ENCODE measurements around the gene TRERF1.

The TRERF1 gene

DNA sequence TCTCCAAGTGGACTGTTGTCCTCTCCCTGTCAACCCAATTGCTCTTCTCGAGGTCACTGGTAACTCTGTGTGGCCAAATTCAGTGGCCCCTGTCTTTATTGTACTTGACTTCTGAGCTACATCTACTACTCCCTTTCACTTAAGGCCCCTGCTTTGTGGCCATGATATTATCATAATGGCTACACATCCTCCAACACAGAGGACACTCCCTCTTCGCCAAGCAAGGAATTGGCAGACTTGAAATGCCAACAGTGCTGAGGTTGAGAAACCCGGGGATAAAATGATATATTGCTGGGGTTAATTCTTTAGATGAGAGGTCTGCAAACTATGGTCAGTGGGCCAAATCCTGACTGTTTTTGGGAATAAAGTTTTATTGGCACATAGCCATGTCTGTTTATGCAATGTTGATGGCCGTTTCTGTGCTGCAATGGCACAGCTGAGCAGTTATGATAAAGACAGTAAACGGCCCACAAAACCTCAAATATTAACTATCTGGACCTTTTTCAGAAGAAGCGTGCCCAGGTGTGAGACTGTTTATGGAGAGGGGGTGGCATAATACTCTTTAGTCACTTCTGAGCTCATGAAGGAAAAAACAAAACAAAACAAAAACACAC, 222.1 kb downstream of the TRERF1 start:
- H3K27ac ChIP-seq, result no peak overlapping the region
- TF ChIP-seq, protein P1, sequence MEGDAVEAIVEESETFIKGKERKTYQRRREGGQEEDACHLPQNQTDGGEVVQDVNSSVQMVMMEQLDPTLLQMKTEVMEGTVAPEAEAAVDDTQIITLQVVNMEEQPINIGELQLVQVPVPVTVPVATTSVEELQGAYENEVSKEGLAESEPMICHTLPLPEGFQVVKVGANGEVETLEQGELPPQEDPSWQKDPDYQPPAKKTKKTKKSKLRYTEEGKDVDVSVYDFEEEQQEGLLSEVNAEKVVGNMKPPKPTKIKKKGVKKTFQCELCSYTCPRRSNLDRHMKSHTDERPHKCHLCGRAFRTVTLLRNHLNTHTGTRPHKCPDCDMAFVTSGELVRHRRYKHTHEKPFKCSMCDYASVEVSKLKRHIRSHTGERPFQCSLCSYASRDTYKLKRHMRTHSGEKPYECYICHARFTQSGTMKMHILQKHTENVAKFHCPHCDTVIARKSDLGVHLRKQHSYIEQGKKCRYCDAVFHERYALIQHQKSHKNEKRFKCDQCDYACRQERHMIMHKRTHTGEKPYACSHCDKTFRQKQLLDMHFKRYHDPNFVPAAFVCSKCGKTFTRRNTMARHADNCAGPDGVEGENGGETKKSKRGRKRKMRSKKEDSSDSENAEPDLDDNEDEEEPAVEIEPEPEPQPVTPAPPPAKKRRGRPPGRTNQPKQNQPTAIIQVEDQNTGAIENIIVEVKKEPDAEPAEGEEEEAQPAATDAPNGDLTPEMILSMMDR (conservative IDR thresholded peaks at IDR 0.05), result no peak

DNA sequence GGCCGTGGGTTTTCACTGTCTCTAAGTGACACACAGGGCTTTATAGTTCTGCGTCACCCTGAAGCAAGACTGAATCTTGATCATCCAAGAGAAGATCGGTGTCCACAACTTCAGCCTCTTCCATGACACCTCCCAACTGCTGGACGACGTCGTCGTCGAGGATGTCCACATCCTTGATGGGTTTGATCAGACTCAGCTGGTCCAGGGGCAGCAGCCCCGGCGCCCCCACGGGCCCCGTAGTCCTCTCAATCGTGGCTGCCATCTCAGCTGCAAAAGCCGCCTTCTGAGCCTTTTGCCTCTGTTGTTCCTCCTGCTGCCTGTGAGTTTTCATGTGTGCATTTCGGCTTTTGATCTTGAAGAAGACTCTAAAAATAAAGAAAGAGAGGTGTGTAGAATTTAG, 223.4 kb downstream of the TRERF1 start:
- no peak overlapping the region for H3K27ac ChIP-seq
- TF ChIP-seq, protein P1 (conservative IDR thresholded peaks at IDR 0.05), result no peak

DNA sequence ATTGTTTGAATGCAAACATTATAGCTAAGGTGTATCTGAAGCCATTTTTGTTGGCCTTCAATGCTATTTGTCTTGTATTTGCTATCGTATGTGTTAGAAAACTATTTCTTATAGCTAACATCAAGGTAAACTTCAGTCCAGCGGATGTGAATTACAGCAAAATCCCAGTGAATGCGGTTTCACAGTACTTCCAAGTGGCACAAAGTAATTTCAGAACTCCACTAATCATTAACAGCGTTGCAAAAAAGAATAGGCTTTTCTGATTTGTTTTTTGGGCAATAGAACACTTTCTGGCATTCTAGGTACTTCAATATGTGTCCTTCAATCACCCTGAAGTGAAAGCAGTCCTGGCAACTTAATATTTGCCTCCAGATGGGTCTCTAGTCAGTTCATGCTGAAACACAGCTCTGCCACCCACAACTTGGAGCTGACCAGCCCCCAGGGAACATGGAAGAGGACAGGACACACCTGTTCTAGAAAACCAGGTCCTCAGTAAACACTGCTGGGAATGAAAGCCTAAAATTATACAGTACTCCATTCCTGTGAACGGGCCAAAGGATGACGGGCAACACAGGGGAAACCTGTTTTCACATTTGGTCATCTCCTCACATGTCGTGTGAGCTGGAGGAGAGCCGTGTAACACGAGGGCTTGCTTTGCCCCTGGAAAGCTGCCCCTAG, 224.4 kb downstream of the TRERF1 start:
- TF ChIP-seq, protein P1 (conservative IDR thresholded peaks at IDR 0.05), result no peak
- H3K27ac ChIP-seq, result no peak overlapping the region

DNA sequence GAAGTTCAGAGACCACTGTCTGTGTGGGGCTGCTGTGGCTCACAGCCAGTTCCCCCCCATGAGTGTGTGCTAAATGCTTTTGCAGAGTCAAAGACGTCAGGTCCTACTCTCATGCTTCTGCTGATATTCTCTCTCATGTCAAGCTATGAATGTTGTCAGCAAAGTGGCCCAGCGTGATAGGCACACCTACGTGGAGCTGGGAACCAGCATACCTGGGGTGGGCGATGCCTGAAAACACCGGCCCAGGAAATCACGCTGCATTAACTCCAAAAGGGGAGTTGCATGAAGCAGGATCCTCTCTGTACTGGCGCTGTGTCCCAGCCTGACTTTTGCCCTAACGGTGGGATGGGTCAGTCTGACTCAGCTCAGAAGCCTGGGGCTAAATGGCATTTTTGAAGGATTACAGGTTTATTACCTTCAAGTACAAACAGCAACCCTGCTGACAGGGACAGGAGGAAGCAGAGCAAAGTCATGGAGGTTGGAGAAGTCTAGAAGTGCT, 225.0 kb downstream of the TRERF1 start:
- no peak overlapping the region for H3K27ac ChIP-seq
- TF ChIP-seq, protein P1 (conservative IDR thresholded peaks at IDR 0.05), result no peak

DNA sequence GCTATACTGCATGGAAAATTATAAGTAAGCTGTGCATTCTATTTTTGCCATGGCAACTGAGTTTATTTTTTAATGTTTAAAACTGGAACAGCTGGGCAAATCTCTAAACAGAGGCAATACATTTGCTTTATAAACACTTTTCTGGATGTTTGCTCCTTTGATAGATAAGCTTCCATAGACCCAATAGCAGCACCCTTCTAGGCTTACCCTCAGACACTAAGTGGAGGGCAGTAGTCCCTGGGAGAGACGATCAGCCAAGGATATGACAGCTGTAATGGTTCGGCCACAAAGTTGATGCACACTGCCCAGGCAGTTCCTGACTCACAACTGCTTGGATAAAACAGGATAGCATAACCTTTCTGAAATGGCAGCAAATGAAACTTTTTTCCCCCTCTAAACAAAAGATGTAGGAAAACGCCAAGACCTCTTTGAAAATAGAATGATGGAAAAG, 225.5 kb downstream of the TRERF1 start:
- TF ChIP-seq, protein P1 (conservative IDR thresholded peaks at IDR 0.05), result no peak
- H3K27ac ChIP-seq, result no peak overlapping the region

DNA sequence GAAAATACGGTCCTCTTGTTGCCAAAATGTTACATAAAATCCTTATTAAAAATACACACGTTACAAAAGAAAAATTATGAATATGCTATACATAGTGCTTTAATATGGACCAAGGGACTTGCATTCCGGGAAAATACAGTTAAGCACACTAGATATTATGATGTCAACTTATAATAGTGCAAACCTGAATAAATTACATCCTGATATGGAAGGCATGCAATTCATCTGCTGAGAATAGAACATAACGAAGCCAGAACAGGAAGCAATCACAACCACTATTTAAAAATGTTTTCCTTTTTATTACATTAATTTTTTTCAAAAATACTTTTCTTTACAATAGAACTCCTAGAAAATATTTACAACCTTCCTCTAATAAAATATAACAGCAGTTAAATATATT, 226.3 kb downstream of the TRERF1 start:
- TF ChIP-seq, protein P1 (conservative IDR thresholded peaks at IDR 0.05), result no peak
- no peak overlapping the region for H3K27ac ChIP-seq

DNA sequence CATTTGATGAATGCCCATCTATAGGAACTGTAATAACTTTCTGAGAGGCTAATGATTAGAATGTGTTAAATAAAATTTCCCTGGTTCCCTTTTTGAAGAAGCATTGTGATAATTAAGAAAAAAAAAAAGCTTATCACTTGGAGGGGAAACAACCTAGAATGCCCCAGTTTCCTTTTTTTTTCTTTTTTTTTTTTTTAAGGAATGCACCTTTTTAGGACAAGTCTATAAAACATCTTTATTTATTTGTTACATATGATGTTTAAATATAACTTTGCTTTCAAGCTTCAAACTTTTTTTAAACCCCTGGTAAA, 226.7 kb downstream of the TRERF1 start:
- TF ChIP-seq, protein P1 (conservative IDR thresholded peaks at IDR 0.05), result no peak
- H3K27ac ChIP-seq, result no peak overlapping the region
